HEK293 (cell line): ENCODE measurements around the gene CCSER1.
"Not testable (repeated sequence)": the region's sequence is repeated elsewhere in the genome, so short reads cannot be mapped to it uniquely, and the experiment has no call there.

ENCODE experiments used
- CTCF ChIA-PET: fragments of 350-600 bp; formaldehyde crosslinking; extraction: SDS; loops from one replicate; lab custom pipeline; 2021; ENCODE audit warnings: antibody characterized with exemption; lab: Yijun Ruan, JAX
- POLR2A ChIA-PET: fragments of 300-600 bp; formaldehyde crosslinking; extraction: SDS; loops from one replicate; lab custom pipeline; 2020; ENCODE audit warnings: antibody characterized with exemption, inconsistent platforms; lab: Yijun Ruan, JAX
- H3K27ac ChIP-seq: fragments of 200-500 bp; sonication (Bioruptor generic); 2 replicates; pipeline ENCODE4 v1.5.1; 2014; ENCODE audit warnings: low read depth, low read length, control low read depth, inconsistent platforms; ENCODE audit errors: extremely low read depth
- H3K36me3 ChIP-seq, 2 experiments: fragments of 200-500 bp in 1 of 2; sonication (Bioruptor generic) in 1 of 2; 1 replicate in 1 of 2; 2 replicates in 1 of 2; pipeline ENCODE4 v1.5.1; 2014 to 2017; ENCODE audit warnings: inconsistent platforms in 2 of 2, low read length in 2 of 2; ENCODE audit not compliant: control insufficient read depth in 2 of 2, insufficient read depth in 1 of 2
- H3K4me1 ChIP-seq: fragments of 200-500 bp; sonication (Bioruptor generic); 2 replicates; pipeline ENCODE4 v1.5.1; 2014; ENCODE audit warnings: mild to moderate bottlenecking, low read length, inconsistent platforms; ENCODE audit not compliant: control insufficient read depth, insufficient read depth
- H3K4me3 ChIP-seq: 2 replicates; pipeline ENCODE4 v1.5.1; 2011; ENCODE audit warnings: low read depth, mild to moderate bottlenecking, control low read depth, low read length, moderate library complexity
- H3K9me3 ChIP-seq: fragments of 200-500 bp; sonication (Bioruptor generic); 2 replicates; pipeline ENCODE4 v1.5.1; 2014; ENCODE audit warnings: low read depth, low read length, inconsistent platforms; ENCODE audit not compliant: control insufficient read depth, insufficient read depth
- HOXC10 ChIP-seq: sonication (generic); formaldehyde crosslinking; IDR thresholded peaks from 2 replicates; pipeline ENCODE4 v1.8.1; 2023; ENCODE audit warnings: mild to moderate bottlenecking, missing genetic modification reagents
- SCRT1 ChIP-seq: fragments of 450-650 bp; formaldehyde crosslinking; IDR thresholded peaks from 2 replicates; pipeline ENCODE4 v1.5.1; 2016; ENCODE audit warnings: missing biosample characterization, missing genetic modification characterization, borderline replicate concordance
- SP3 ChIP-seq: fragments of 450-650 bp; formaldehyde crosslinking; IDR thresholded peaks from 2 replicates; pipeline ENCODE4 v1.5.1; 2016; ENCODE audit warnings: missing biosample characterization, missing genetic modification characterization
- ZBTB48 ChIP-seq: fragments of 450-650 bp; formaldehyde crosslinking; IDR thresholded peaks from 2 replicates; pipeline ENCODE4 v1.5.1; 2016; ENCODE audit warnings: missing biosample characterization, missing genetic modification characterization
- ZNF311 ChIP-seq: fragments of 450-650 bp; formaldehyde crosslinking; IDR thresholded peaks from 2 replicates; pipeline ENCODE4 v1.5.1; 2017; ENCODE audit warnings: missing biosample characterization, missing genetic modification characterization, borderline replicate concordance
- ZNF416 ChIP-seq: fragments of 450-650 bp; formaldehyde crosslinking; IDR thresholded peaks from 2 replicates; pipeline ENCODE4 v1.5.1; 2016; ENCODE audit warnings: missing biosample characterization, missing genetic modification characterization
- ZNF555 ChIP-seq: fragments of 450-650 bp; formaldehyde crosslinking; conservative IDR thresholded peaks from 2 replicates; pipeline ENCODE4 v1.5.1; 2017; ENCODE audit warnings: missing biosample characterization, mild to moderate bottlenecking, missing genetic modification characterization, inconsistent platforms
- ZNF639 ChIP-seq: fragments of 450-650 bp; formaldehyde crosslinking; IDR thresholded peaks from 2 replicates; pipeline ENCODE4 v1.5.1; 2016; ENCODE audit warnings: missing biosample characterization, missing genetic modification characterization
- ZNF76 ChIP-seq: fragments of 450-650 bp; formaldehyde crosslinking; IDR thresholded peaks from 2 replicates; pipeline ENCODE4; 2016; ENCODE audit warnings: low read depth, missing biosample characterization, missing genetic modification characterization, borderline replicate concordance
- ZNF776 ChIP-seq: fragments of 450-650 bp; formaldehyde crosslinking; IDR thresholded peaks from 2 replicates; pipeline ENCODE4 v1.5.0; 2017; ENCODE audit warnings: missing biosample characterization, missing genetic modification characterization, borderline replicate concordance
- TF ChIP-seq, protein P1 (sequence below): fragments of 450-650 bp; formaldehyde crosslinking; IDR thresholded peaks from 2 replicates; pipeline ENCODE4 v1.5.1; 2016; ENCODE audit warnings: missing biosample characterization, missing genetic modification characterization
- TF ChIP-seq, protein P2 (sequence below): fragments of 450-650 bp; formaldehyde crosslinking; IDR thresholded peaks from 2 replicates; pipeline ENCODE4 v1.5.1; 2016; ENCODE audit warnings: missing biosample characterization, missing genetic modification characterization

CCSER1 gene

DNA sequence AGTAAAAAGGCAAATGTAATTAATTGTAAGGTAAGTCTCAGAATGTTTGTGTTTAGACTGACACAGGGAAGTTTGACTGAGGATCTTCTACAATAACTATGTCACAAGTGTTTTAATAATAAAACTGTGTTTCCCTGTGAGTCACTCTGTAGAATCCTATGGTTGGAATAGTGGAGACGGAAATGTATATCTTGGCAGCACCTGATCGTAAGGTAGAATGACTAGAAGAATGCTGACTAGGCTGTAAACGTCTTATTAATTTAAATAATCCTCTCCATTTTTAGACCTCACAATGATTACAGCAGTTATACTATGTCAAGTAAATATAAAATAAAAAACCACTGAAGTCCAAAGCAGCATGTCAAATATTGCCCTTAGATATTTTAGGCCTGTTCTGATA is 266.0 kb downstream of the CCSER1 start (continued):
- TF ChIP-seq ZNF311 (tag by site-specific recombination) (no peak), HOXC10 (no peak), ZNF639 (tag by site-specific recombination) (no peak)

GRCh38 chr4:90403781-90404180 is 276.6 kb downstream of the CCSER1 start:
- H3K4me3 ChIP-seq, result no peak overlapping the region
- POLR2A ChIA-PET, result no interaction called here
- CTCF ChIA-PET, result no interaction called here
- H3K4me1 ChIP-seq, result no peaks in the 10 kb centered on the region
- no peak for TF ChIP-seq ZNF416 (tag by site-specific recombination)
- TF ChIP-seq, protein P1, sequence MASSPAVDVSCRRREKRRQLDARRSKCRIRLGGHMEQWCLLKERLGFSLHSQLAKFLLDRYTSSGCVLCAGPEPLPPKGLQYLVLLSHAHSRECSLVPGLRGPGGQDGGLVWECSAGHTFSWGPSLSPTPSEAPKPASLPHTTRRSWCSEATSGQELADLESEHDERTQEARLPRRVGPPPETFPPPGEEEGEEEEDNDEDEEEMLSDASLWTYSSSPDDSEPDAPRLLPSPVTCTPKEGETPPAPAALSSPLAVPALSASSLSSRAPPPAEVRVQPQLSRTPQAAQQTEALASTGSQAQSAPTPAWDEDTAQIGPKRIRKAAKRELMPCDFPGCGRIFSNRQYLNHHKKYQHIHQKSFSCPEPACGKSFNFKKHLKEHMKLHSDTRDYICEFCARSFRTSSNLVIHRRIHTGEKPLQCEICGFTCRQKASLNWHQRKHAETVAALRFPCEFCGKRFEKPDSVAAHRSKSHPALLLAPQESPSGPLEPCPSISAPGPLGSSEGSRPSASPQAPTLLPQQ, result no peak
- no peak for TF ChIP-seq SP3 (tag by site-specific recombination)
- TF ChIP-seq ZNF555 (tag by site-specific recombination), result no peak
- TF ChIP-seq ZNF76 (tag by site-specific recombination), result no peak
- TF ChIP-seq, all 188 proteins: peak for 0
- Histone ChIP-seq H3K27ac (no peak overlapping the region), H3K9me3 (no peaks in the 10 kb centered on the region), H3K36me3 (no peaks in the 10 kb centered on the region)

DNA sequence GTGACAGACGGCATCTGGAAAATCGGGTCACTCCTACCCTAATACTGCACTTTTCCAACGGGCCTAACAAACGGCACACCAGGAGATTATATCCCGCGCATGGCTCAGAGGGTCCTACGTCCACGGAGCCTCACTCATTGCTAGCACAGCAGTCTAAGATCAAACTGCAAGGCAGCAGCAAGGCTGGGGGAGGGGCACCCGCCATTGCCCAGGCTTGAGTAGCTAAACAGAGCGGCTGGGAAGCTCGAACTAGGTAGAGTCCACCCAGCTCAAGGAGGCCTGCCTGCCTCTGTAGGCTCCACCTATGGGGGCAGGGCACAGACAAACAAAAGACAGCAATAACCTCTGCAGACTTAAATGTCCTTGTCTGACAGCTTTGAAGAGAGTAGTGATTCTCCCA is 280.7 kb downstream of the CCSER1 start:
- H3K36me3 ChIP-seq, H3K4me1 ChIP-seq, CTCF ChIA-PET, POLR2A ChIA-PET, H3K27ac ChIP-seq, H3K4me3 ChIP-seq, H3K9me3 ChIP-seq: not testable (repeated sequence)

- POLR2A ChIA-PET, H3K4me3 ChIP-seq, H3K9me3 ChIP-seq, H3K36me3 ChIP-seq, H3K4me1 ChIP-seq, H3K27ac ChIP-seq: not testable (repeated sequence)
- CTCF ChIA-PET, result interaction anchor here (0.6 kb wide), 1 partner anchor 123 kb away, joined by 3 read pairs; no protein-coding TSS in a partner anchor
These were observed 285.6 kb downstream of the CCSER1 start for GRCh38 chr4:90412786-90413185.

GRCh38 chr4:90415116-90415515 is 287.9 kb downstream of the CCSER1 start:
- TF ChIP-seq ZNF776, result no peak
- TF ChIP-seq, protein P2, sequence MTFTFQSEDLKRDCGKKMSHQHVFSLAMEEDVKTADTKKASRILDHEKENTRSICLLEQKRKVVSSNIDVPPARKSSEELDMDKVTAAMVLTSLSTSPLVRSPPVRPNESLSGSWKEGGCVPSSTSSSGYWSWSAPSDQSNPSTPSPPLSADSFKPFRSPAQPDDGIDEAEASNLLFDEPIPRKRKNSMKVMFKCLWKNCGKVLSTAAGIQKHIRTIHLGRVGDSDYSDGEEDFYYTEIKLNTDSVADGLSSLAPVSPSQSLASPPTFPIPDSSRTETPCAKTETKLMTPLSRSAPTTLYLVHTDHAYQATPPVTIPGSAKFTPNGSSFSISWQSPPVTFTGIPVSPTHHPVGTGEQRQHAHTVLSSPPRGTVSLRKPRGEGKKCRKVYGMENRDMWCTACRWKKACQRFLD (tag by site-specific recombination), result no peak
- TF ChIP-seq ZBTB48 (tag by site-specific recombination), result no peak
- TF ChIP-seq SCRT1 (tag by site-specific recombination), result no peak
- no peak overlapping the region for H3K4me3 ChIP-seq
- ChIA-PET POLR2A (no interaction called here), CTCF (interaction anchor here (0.6 to 0.7 kb wide), 2 partner anchors 1370 to 1467 kb away, joined by 4 to 7 read pairs; no protein-coding TSS in a partner anchor)
- H3K4me1 ChIP-seq, result no peaks in the 10 kb centered on the region
- H3K36me3 ChIP-seq, result no peaks in the 10 kb centered on the region
- no peak overlapping the region for H3K27ac ChIP-seq
- H3K9me3 ChIP-seq, result no peaks in the 10 kb centered on the region
